ENCODE data around the gene ANKEF1.
"Not testable (repeated sequence)": the region's sequence is repeated elsewhere in the genome, so short reads cannot be mapped to it uniquely, and the experiment has no call there.

Gene ANKEF1

DNA sequence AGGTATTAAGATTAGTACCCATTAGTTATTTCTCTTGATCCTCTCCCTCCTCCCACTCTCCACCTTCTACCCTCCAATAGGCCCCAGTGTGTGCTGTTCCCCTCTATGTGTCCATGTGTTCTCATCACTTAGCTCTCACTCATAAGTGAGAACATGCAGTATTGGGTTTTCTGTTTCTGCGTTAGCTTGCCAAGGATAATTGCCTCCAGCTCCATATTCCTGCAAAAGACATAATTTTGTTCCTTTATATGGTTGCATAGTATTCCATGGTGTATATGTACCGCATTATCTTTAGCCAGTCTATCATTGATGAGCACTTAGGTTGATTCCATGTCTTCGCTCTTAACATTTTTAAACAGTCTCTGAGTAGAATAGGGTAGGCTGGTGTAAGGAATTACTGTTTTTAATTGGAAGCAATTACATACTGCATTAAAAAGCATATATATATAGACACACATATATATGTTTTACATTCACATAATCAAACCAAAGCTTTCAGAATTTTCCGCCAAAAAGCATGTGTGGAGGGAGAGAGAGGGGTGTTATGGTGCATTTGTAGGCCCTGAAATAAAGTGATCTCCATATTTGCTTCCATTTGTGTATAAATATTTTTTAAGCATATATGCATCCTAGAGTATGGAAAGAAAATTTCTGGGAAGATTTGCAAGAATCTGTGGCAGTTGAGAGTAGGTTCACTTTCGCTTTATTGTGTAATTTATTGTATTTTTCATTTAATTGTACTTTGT is 709 bp upstream of the ANKEF1 start:
- Histone ChIP-seq H3K27me3 (ENCODE audit: control insufficient read depth, low read length) (peaks cover 6% of the 10 kb centered on the region), H3K4me3 (ENCODE audit: low read length) (no peak overlapping the region), H3K9me2 (replicated peaks; ENCODE audit: control insufficient read depth, low read length) (no peaks in the 10 kb centered on the region), H3K79me2 (ENCODE audit: control insufficient read depth, low read length) (no peaks in the 10 kb centered on the region), H3K36me3 (ENCODE audit: control insufficient read depth, low read length) (no peaks in the 10 kb centered on the region), H3F3A (ENCODE audit: control insufficient read depth, insufficient read depth) (no peaks in the 10 kb centered on the region), H3K27ac (ENCODE audit: low read depth, low read length) (no peak overlapping the region), H3K4me1 (ENCODE audit: control insufficient read depth, low read length) (peaks cover 7% of the 10 kb centered on the region), H3K9me3 (ENCODE audit: control insufficient read depth, insufficient read depth, low read length) (no peaks in the 10 kb centered on the region), H4K20me1 (ENCODE audit: control insufficient read depth, insufficient read depth, low read depth, low read length) (no peaks in the 10 kb centered on the region), H3K4me2 (ENCODE audit: low read length) (no peak overlapping the region)
- TF ChIP-seq EZH2phosphoT487 (IDR thresholded peaks at IDR 0.05; ENCODE audit: borderline replicate concordance, low read length): no peak
- TF ChIP-seq, protein P1, sequence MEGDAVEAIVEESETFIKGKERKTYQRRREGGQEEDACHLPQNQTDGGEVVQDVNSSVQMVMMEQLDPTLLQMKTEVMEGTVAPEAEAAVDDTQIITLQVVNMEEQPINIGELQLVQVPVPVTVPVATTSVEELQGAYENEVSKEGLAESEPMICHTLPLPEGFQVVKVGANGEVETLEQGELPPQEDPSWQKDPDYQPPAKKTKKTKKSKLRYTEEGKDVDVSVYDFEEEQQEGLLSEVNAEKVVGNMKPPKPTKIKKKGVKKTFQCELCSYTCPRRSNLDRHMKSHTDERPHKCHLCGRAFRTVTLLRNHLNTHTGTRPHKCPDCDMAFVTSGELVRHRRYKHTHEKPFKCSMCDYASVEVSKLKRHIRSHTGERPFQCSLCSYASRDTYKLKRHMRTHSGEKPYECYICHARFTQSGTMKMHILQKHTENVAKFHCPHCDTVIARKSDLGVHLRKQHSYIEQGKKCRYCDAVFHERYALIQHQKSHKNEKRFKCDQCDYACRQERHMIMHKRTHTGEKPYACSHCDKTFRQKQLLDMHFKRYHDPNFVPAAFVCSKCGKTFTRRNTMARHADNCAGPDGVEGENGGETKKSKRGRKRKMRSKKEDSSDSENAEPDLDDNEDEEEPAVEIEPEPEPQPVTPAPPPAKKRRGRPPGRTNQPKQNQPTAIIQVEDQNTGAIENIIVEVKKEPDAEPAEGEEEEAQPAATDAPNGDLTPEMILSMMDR (IDR thresholded peaks at IDR 0.05; ENCODE audit: low read depth, low read length, poor library complexity, severe bottlenecking): no peak

DNA sequence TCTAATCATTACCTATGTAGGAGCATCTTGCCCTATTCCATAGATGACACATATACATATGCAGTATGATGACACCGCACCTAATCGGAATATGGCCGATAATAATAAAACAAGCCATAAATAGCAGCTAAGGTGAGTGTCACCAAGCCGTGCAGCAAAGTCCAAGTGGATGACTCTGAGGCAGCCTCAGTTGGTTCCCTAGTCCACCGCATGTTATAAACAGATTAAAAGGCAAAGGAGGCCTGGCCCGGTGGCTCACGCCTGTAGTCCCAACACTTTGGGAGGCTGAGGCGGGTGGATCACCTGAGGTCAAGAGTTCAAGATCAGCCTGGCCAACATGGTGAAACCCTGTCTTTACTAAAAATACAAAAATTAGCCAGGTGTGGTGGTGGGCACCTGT is 1.5 kb downstream of the ANKEF1 start:
- H3K4me2 ChIP-seq (ENCODE audit: low read length); H3K9me3 ChIP-seq (ENCODE audit: control insufficient read depth, insufficient read depth, low read length); H3K9me2 ChIP-seq (replicated peaks; ENCODE audit: control insufficient read depth, low read length); H3K4me3 ChIP-seq (ENCODE audit: low read length); H3K4me1 ChIP-seq (ENCODE audit: control insufficient read depth, low read length); H3K36me3 ChIP-seq (ENCODE audit: control insufficient read depth, low read length); H3K27me3 ChIP-seq (ENCODE audit: control insufficient read depth, low read length); H4K20me1 ChIP-seq (ENCODE audit: control insufficient read depth, insufficient read depth, low read depth, low read length); H3F3A ChIP-seq (ENCODE audit: control insufficient read depth, insufficient read depth); H3K27ac ChIP-seq (ENCODE audit: low read depth, low read length); H3K79me2 ChIP-seq (ENCODE audit: control insufficient read depth, low read length): not testable (repeated sequence)

- Histone ChIP-seq H3K27ac (ENCODE audit: low read depth, low read length) (no peak overlapping the region), H3K4me2 (ENCODE audit: low read length) (no peak overlapping the region)
Observed at GRCh38 chr20:10040070-10040975, 5.5 kb downstream of the ANKEF1 start.

More at GRCh38 chr20:10040070-10040975, 5.5 kb downstream of the ANKEF1 start:
- Histone ChIP-seq H4K20me1 (ENCODE audit: control insufficient read depth, insufficient read depth, low read depth, low read length) (no peaks in the 10 kb centered on the region), H3K9me3 (ENCODE audit: control insufficient read depth, insufficient read depth, low read length) (no peaks in the 10 kb centered on the region), H3K9me2 (replicated peaks; ENCODE audit: control insufficient read depth, low read length) (no peaks in the 10 kb centered on the region), H3K79me2 (ENCODE audit: control insufficient read depth, low read length) (no peaks in the 10 kb centered on the region), H3K4me3 (ENCODE audit: low read length) (no peak overlapping the region), H3K4me1 (ENCODE audit: control insufficient read depth, low read length) (peaks cover 5% of the 10 kb centered on the region), H3F3A (ENCODE audit: control insufficient read depth, insufficient read depth) (no peaks in the 10 kb centered on the region), H3K36me3 (ENCODE audit: control insufficient read depth, low read length) (no peaks in the 10 kb centered on the region), H3K27me3 (ENCODE audit: control insufficient read depth, low read length) (no peaks in the 10 kb centered on the region)
- TF ChIP-seq, protein P1 (IDR thresholded peaks at IDR 0.05; ENCODE audit: low read depth, low read length, poor library complexity, severe bottlenecking): no peak
- TF ChIP-seq EZH2phosphoT487 (IDR thresholded peaks at IDR 0.05; ENCODE audit: borderline replicate concordance, low read length): no peak
